Measurements from ENCODE around the gene BCAS1.
"Not testable (repeated sequence)": the region's sequence is repeated elsewhere in the genome, so short reads cannot be mapped to it uniquely, and the experiment has no call there.

The BCAS1 gene

GRCh38 chr20:53978497-53978896 lies 91.9 kb downstream of the BCAS1 start:
- no peaks in the 10 kb centered on the region for H3K36me3 ChIP-seq (ENCODE audit: insufficient read depth, low read length)
- H3K9me3 ChIP-seq (ENCODE audit: control insufficient read depth, insufficient read depth, low read length), result peaks cover 8% of the 10 kb centered on the region; the same call in 1 of the 2 replicates
- no peaks in the 10 kb centered on the region for H3K4me1 ChIP-seq (ENCODE audit: insufficient read depth, low read length)
- no peak overlapping the region for H3K9ac ChIP-seq (ENCODE audit: low read depth, low read length)

GRCh38 chr20:53977391-53977790 lies 93.0 kb downstream of the BCAS1 start:
- no peak overlapping the region for H3K9ac ChIP-seq (ENCODE audit: low read depth, low read length)
- no peaks in the 10 kb centered on the region for H3K4me1 ChIP-seq (ENCODE audit: insufficient read depth, low read length)
- peaks cover 8% of the 10 kb centered on the region; the same call in 1 of the 2 replicates for H3K9me3 ChIP-seq (ENCODE audit: control insufficient read depth, insufficient read depth, low read length)
- H3K36me3 ChIP-seq (ENCODE audit: insufficient read depth, low read length), result no peaks in the 10 kb centered on the region

- H3K36me3 ChIP-seq (ENCODE audit: insufficient read depth, low read length), result no peaks in the 10 kb centered on the region
These were observed 94.6 kb downstream of the BCAS1 start for GRCh38 chr20:53975761-53976160.

GRCh38 chr20:53974785-53975555 lies 95.4 kb downstream of the BCAS1 start:
- H3K4me1 ChIP-seq (ENCODE audit: insufficient read depth, low read length), result no peaks in the 10 kb centered on the region
- no peak overlapping the region for H3K9ac ChIP-seq (ENCODE audit: low read depth, low read length)
- H3K36me3 ChIP-seq (ENCODE audit: insufficient read depth, low read length), result no peaks in the 10 kb centered on the region
- peaks cover 4% of the 10 kb centered on the region; the same call in 1 of the 2 replicates for H3K9me3 ChIP-seq (ENCODE audit: control insufficient read depth, insufficient read depth, low read length)

More at GRCh38 chr20:53975761-53976160, 94.6 kb downstream of the BCAS1 start:
- H3K9ac ChIP-seq (ENCODE audit: low read depth, low read length), result no peak overlapping the region
- no peaks in the 10 kb centered on the region for H3K4me1 ChIP-seq (ENCODE audit: insufficient read depth, low read length)
- peaks cover 4% of the 10 kb centered on the region; the same call in 1 of the 2 replicates for H3K9me3 ChIP-seq (ENCODE audit: control insufficient read depth, insufficient read depth, low read length)

GRCh38 chr20:53973882-53974281 lies 96.5 kb downstream of the BCAS1 start:
- not testable (repeated sequence) for H3K36me3 ChIP-seq (ENCODE audit: insufficient read depth, low read length); H3K9me3 ChIP-seq (ENCODE audit: control insufficient read depth, insufficient read depth, low read length); H3K4me1 ChIP-seq (ENCODE audit: insufficient read depth, low read length); H3K9ac ChIP-seq (ENCODE audit: low read depth, low read length)

- no peak overlapping the region for H3K9ac ChIP-seq (ENCODE audit: low read depth, low read length)
These were observed 98.2 kb downstream of the BCAS1 start for GRCh38 chr20:53972179-53972578.

GRCh38 chr20:53971096-53971683 lies 99.2 kb downstream of the BCAS1 start:
- no peaks in the 10 kb centered on the region for H3K4me1 ChIP-seq (ENCODE audit: insufficient read depth, low read length)
- no peaks in the 10 kb centered on the region for H3K36me3 ChIP-seq (ENCODE audit: insufficient read depth, low read length)
- no peak overlapping the region for H3K9ac ChIP-seq (ENCODE audit: low read depth, low read length)
- no peaks in the 10 kb centered on the region for H3K9me3 ChIP-seq (ENCODE audit: control insufficient read depth, insufficient read depth, low read length)

More at GRCh38 chr20:53972179-53972578, 98.2 kb downstream of the BCAS1 start:
- Histone ChIP-seq H3K36me3 (ENCODE audit: insufficient read depth, low read length) (no peaks in the 10 kb centered on the region), H3K4me1 (ENCODE audit: insufficient read depth, low read length) (no peaks in the 10 kb centered on the region), H3K9me3 (ENCODE audit: control insufficient read depth, insufficient read depth, low read length) (peaks cover 4% of the 10 kb centered on the region; the same call in 1 of the 2 replicates)

- no peaks in the 10 kb centered on the region for H3K9me3 ChIP-seq (ENCODE audit: control insufficient read depth, insufficient read depth, low read length)
- no peaks in the 10 kb centered on the region for H3K36me3 ChIP-seq (ENCODE audit: insufficient read depth, low read length)
- no peaks in the 10 kb centered on the region for H3K4me1 ChIP-seq (ENCODE audit: insufficient read depth, low read length)
- no peak overlapping the region for H3K9ac ChIP-seq (ENCODE audit: low read depth, low read length)
These were observed 100.2 kb downstream of the BCAS1 start for GRCh38 chr20:53970232-53970631.

- Histone ChIP-seq H3K4me1 (ENCODE audit: insufficient read depth, low read length) (no peaks in the 10 kb centered on the region), H3K36me3 (ENCODE audit: insufficient read depth, low read length) (no peaks in the 10 kb centered on the region), H3K9me3 (ENCODE audit: control insufficient read depth, insufficient read depth, low read length) (no peaks in the 10 kb centered on the region), H3K9ac (ENCODE audit: low read depth, low read length) (no peak overlapping the region)
These were observed 102.9 kb downstream of the BCAS1 start for GRCh38 chr20:53967527-53967926.

GRCh38 chr20:53966774-53967398 lies 103.5 kb downstream of the BCAS1 start:
- Histone ChIP-seq H3K9ac (ENCODE audit: low read depth, low read length) (no peak overlapping the region), H3K4me1 (ENCODE audit: insufficient read depth, low read length) (peaks cover 1% of the 10 kb centered on the region; the same call in 1 of the 2 replicates), H3K9me3 (ENCODE audit: control insufficient read depth, insufficient read depth, low read length) (no peaks in the 10 kb centered on the region), H3K36me3 (ENCODE audit: insufficient read depth, low read length) (no peaks in the 10 kb centered on the region)

GRCh38 chr20:53964501-53965253 lies 105.7 kb downstream of the BCAS1 start:
- Histone ChIP-seq H3K9ac (ENCODE audit: low read depth, low read length) (no peak overlapping the region), H3K36me3 (ENCODE audit: insufficient read depth, low read length) (no peaks in the 10 kb centered on the region)

GRCh38 chr20:53964067-53964466 lies 106.3 kb downstream of the BCAS1 start:
- Histone ChIP-seq H3K4me1 (ENCODE audit: insufficient read depth, low read length) (peaks cover 4% of the 10 kb centered on the region; the same call in 1 of the 2 replicates), H3K9ac (ENCODE audit: low read depth, low read length) (no peak overlapping the region), H3K9me3 (ENCODE audit: control insufficient read depth, insufficient read depth, low read length) (no peaks in the 10 kb centered on the region), H3K36me3 (ENCODE audit: insufficient read depth, low read length) (no peaks in the 10 kb centered on the region)

More at GRCh38 chr20:53964501-53965253, 105.7 kb downstream of the BCAS1 start:
- Histone ChIP-seq H3K4me1 (ENCODE audit: insufficient read depth, low read length) (peaks cover 4% of the 10 kb centered on the region; the same call in 1 of the 2 replicates), H3K9me3 (ENCODE audit: control insufficient read depth, insufficient read depth, low read length) (no peaks in the 10 kb centered on the region)

- no peaks in the 10 kb centered on the region for H3K36me3 ChIP-seq (ENCODE audit: insufficient read depth, low read length)
- peaks cover 4% of the 10 kb centered on the region; the same call in 1 of the 2 replicates for H3K4me1 ChIP-seq (ENCODE audit: insufficient read depth, low read length)
- H3K9ac ChIP-seq (ENCODE audit: low read depth, low read length), result no peak overlapping the region
- H3K9me3 ChIP-seq (ENCODE audit: control insufficient read depth, insufficient read depth, low read length), result no peaks in the 10 kb centered on the region
These were observed 106.8 kb downstream of the BCAS1 start for GRCh38 chr20:53963635-53964034.

GRCh38 chr20:53962388-53962787 lies 108.0 kb downstream of the BCAS1 start:
- Histone ChIP-seq H3K9me3 (ENCODE audit: control insufficient read depth, insufficient read depth, low read length) (no peaks in the 10 kb centered on the region), H3K36me3 (ENCODE audit: insufficient read depth, low read length) (no peaks in the 10 kb centered on the region), H3K4me1 (ENCODE audit: insufficient read depth, low read length) (peaks cover 4% of the 10 kb centered on the region; the same call in 1 of the 2 replicates), H3K9ac (ENCODE audit: low read depth, low read length) (no peak overlapping the region)

Data from ES-I3 (cell line).